Right atrium auricular region (tissue), 2 donors: ENCODE results near the gene GPR18. TPM values are rescaled to one million over a fixed set of nuclear protein-coding genes. Genes with fewer than 3 reads are reported as not detected.

Experiments
- DNase-seq: peaks from one replicate; pipeline ENCODE4 v3.0.0-alpha.2; 2019; ENCODE audit warnings: low spot score
- H3K27ac ChIP-seq, 2 donors: fragments of 200-600 bp; sonication (generic); 1 replicate in 1 of 2; 2 replicates in 1 of 2; pipeline ENCODE4 v1.5.1; 2016 to 2019
- H3K27me3 ChIP-seq, 2 donors: fragments of 200-600 bp; sonication (generic); one replicate each; pipeline versions ENCODE4 v1.5.1 to v1.6.0; 2017 to 2019
- H3K36me3 ChIP-seq: fragments of 200-600 bp; sonication (generic); one replicate; pipeline ENCODE4 v1.5.1; 2016
- H3K4me1 ChIP-seq, 2 donors: fragments of 200-600 bp; sonication (generic); one replicate each; pipeline versions ENCODE4 v1.5.1 to v1.6.0; 2017 to 2019
- H3K4me3 ChIP-seq, 2 donors: fragments of 200-600 bp; sonication (generic); 1 replicate in 1 of 2; 2 replicates in 1 of 2; pipeline ENCODE4 v1.5.1; 2017 to 2019; ENCODE audit warnings: mild to moderate bottlenecking in 1 of 2, moderate library complexity in 1 of 2
- H3K9me3 ChIP-seq, 2 donors: fragments of 200-600 bp; sonication (generic); one replicate each; pipeline ENCODE4 v1.5.1; 2019
- total RNA-seq, 2 donors: library from RNA; depleted of rRNA; stranded (reverse); fragments of >200 nt; gene quantifications; one replicate each; pipeline ENCODE4 v1.1.0, GENCODE V29; 2016
- TF ChIP-seq, protein P1 (sequence below), 2 donors: fragments of 200-600 bp; sonication (generic); IDR thresholded peaks; one replicate each; pipeline ENCODE4 v1.5.1; 2019; ENCODE audit warnings: antibody characterized with exemption in 2 of 2

The GPR18 gene
- total RNA-seq, 2 donors from 2014 or later, result 0.28 TPM; not detected in 1

DNA sequence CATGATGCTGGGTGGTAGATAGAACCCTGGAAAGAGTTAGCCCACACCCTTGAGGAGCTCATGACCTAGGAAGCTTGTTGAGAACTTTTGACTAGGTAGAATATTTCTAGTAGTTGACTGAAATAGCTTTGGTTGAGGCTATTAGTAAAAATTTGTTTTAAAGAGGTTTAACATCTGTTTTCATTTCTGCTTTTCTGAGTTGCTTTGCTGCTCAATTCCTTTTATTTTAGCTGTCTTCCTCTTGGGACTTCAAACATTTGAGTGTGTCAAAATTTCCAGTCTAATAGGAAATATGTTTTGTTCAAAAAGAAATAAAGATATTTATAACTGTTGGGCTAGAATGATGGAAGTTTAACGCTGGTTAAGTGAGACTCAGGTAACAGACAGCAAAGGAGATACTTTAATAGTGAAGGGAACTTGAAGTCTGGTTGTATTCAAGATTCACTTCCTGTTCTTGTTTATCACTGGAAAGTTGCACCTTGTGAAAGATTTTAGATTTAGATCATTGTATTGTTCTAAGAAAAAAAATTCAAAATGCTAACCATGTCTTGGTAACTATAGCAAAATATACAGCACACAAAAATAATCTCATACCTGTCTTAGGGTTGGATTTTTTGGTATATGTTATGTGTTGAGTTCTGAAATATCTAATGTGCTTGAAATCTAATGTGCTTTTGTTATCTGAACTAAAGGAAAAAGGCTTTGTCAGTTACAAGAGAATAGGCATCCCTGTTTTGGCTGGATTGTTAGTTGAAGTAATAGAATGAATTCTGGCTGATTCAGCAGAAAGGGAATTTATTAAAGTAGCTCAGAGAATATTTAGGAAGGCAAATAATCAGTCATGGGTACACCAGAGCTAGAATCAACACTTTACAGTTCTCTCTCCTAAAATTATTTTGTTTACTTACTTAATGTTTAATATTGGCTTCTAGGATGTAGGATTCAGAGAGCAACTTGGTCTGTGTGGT, 24.4 kb upstream of the GPR18 start:
- H3K4me1 ChIP-seq, result peaks cover 0 to 48% of the 10 kb centered on the region in 2 donors
- TF ChIP-seq, protein P1, sequence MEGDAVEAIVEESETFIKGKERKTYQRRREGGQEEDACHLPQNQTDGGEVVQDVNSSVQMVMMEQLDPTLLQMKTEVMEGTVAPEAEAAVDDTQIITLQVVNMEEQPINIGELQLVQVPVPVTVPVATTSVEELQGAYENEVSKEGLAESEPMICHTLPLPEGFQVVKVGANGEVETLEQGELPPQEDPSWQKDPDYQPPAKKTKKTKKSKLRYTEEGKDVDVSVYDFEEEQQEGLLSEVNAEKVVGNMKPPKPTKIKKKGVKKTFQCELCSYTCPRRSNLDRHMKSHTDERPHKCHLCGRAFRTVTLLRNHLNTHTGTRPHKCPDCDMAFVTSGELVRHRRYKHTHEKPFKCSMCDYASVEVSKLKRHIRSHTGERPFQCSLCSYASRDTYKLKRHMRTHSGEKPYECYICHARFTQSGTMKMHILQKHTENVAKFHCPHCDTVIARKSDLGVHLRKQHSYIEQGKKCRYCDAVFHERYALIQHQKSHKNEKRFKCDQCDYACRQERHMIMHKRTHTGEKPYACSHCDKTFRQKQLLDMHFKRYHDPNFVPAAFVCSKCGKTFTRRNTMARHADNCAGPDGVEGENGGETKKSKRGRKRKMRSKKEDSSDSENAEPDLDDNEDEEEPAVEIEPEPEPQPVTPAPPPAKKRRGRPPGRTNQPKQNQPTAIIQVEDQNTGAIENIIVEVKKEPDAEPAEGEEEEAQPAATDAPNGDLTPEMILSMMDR (IDR thresholded peaks at IDR 0.05), result no peak
- DNase-seq, result no peak

DNA sequence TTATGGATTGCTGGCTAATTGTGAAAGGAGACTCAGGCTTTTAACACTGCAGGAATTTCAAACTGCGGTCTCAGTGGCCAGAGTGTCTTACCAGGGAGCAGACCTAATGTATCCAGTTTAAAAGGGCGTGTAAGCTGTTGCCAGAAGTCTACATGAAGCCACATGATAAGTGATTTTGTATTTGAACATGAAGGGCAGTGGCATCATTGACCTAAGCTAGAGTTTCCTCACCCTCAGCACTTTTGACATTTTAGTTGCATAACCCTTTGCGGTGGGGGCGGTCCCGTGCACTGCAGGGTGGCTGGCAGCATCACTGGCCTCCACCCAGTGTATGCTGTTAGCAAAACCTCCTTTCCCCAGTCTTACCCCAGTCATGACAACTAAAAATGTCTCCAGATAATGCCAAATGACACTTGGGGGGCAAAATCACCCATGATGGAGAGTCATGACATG, 23.7 kb upstream of the GPR18 start:
- Histone ChIP-seq H3K4me3 (no peak overlapping the region), H3K27ac (peak overlapping the region; percentile 51 to 59), H3K9me3 (no peaks in the 10 kb centered on the region), H3K27me3 (no peaks in the 10 kb centered on the region), H3K36me3 (no peaks in the 10 kb centered on the region), H3K4me1 (peaks cover 0 to 43% of the 10 kb centered on the region in 2 donors)
- DNase-seq, result peak; percentile 77
- TF ChIP-seq, protein P1 (IDR thresholded peaks at IDR 0.05), result no peak

More for the DNA sequence above, 24.4 kb upstream of the GPR18 start:
- Histone ChIP-seq H3K36me3 (no peaks in the 10 kb centered on the region), H3K27me3 (no peaks in the 10 kb centered on the region), H3K27ac (peak overlapping the region; percentile 51 to 59), H3K9me3 (no peaks in the 10 kb centered on the region), H3K4me3 (no peak overlapping the region)

DNA sequence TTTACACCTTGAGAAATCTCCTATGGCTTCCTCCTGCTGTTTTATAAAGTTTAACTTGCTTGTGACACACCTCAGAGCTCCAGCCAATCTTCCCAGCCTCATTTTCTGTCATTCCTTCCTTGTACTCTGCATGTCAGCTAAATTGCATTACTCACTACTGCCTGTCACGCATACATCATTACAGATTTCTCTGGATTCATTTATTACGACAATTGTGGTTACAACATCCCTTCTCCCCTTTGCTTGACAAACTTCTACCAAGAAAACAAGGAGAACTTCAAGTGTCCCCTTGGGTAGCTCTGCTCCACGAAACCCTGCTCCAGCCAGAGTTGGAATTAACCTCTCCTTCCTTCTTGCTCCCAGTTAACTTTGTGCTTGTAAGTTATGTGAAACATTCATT, 22.0 kb upstream of the GPR18 start:
- Histone ChIP-seq H3K27me3 (no peaks in the 10 kb centered on the region), H3K9me3 (no peaks in the 10 kb centered on the region), H3K4me1 (peaks cover 0 to 28% of the 10 kb centered on the region in 2 donors), H3K27ac (peak overlapping the region; percentile 8 to 10), H3K4me3 (no peak overlapping the region), H3K36me3 (no peaks in the 10 kb centered on the region)
- TF ChIP-seq, protein P1 (IDR thresholded peaks at IDR 0.05), result no peak
- DNase-seq, result no peak

DNA sequence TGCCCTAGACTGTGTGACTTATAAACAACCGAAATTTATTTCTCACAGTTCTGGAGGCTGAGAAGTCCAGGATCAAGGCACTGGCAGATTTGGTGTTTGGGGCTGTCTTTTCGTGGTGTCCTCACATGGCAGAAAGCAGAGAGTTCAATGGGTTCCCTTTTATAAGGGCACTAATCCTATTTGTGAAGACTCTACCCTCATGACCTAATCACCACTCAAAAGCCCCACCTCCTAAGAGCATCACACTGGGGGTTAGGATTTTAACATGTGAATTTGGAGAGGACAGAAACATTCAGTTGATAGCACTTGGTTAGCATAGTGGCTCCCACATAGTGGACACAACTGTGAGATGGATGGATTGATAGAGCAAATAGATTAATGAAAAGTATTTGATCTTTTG, 21.5 kb upstream of the GPR18 start:
- H3K27me3 ChIP-seq, result no peaks in the 10 kb centered on the region
- H3K4me3 ChIP-seq, result no peak overlapping the region
- H3K36me3 ChIP-seq, result no peaks in the 10 kb centered on the region
- TF ChIP-seq, protein P1 (IDR thresholded peaks at IDR 0.05), result no peak
- no peak for DNase-seq
- no peak overlapping the region for H3K27ac ChIP-seq
- peaks cover 0 to 33% of the 10 kb centered on the region in 2 donors for H3K4me1 ChIP-seq
- no peaks in the 10 kb centered on the region for H3K9me3 ChIP-seq

DNA sequence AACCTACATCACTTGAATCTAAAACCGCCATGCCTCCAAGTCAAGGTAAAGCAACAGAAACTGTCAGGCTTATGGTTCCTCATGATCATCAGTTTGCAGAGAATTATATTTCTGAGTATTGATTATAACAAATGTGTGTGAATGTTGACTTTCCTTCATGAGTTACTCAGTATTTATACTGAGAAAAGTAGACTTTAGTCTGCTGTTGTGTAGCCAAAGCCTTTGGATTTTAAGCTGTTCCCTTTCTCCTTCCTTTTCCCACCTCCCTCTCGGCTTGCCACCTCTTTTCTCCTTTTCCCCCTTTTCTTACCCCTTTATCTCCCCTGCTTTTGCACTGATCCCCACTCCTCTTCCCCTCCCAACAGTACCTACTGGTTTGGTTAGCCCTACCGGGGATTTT, 20.7 kb upstream of the GPR18 start:
- no peak overlapping the region for H3K27ac ChIP-seq
- no peaks in the 10 kb centered on the region for H3K27me3 ChIP-seq
- H3K4me1 ChIP-seq, result peaks cover 0 to 26% of the 10 kb centered on the region in 2 donors
- H3K9me3 ChIP-seq, result no peaks in the 10 kb centered on the region
- H3K36me3 ChIP-seq, result no peaks in the 10 kb centered on the region
- no peak overlapping the region for H3K4me3 ChIP-seq
- TF ChIP-seq, protein P1 (IDR thresholded peaks at IDR 0.05), result no peak
- no peak for DNase-seq
